ENCODE measurements around the gene UBAC2. TPM values are rescaled to one million over a fixed set of nuclear protein-coding genes. Genes with fewer than 3 reads are reported as not detected.
"Not testable (repeated sequence)": the region's sequence is repeated elsewhere in the genome, so short reads cannot be mapped to it uniquely, and the experiment has no call there.

Gene UBAC2
- total and polyA plus RNA-seq, 2 experiments from 2014 or later: 78.2 to 83.1 TPM

DNA sequence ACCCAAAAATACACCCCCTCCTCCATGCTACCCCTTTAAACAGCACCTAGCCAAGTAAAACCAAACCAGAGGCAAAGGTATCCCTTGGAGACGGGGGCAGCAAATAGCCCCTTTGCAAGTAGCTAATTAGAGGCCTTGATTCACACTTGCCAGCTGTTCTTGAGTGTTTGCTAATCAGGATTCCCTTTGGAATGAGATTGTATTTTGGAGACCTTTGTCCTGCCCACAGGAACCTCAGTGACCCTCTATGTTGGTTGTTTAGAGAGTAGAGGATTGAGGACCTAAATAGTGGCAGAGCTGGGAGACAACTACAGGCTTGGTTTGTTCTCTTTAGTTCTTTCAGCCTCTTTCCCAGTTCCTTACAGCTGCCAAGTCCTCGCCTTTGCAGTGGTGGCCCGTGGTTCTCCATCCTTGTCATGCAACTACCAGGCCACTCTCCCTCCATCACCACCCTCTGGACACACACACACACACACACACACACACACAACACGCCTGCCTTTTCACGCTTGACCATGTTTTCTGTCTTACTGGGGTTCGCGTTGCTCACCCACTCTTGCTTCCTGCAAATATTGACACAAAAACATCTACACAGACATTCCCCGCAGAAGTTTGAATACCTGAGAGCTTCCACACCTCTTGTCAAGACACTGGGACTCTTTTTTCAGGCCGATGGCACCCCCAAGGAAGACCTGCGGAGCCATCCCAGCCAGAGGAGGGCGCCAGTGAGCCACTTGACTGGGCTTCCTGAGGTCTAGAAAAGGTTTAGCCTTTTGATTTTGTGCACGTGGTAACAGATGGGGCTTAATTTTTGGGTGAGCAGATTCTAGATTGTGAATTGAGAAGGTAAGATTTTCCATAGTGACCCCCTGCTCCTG lies 186.5 kb downstream of the UBAC2 start:
- no peak for DNase-seq (ENCODE audit: low spot score)

DNA sequence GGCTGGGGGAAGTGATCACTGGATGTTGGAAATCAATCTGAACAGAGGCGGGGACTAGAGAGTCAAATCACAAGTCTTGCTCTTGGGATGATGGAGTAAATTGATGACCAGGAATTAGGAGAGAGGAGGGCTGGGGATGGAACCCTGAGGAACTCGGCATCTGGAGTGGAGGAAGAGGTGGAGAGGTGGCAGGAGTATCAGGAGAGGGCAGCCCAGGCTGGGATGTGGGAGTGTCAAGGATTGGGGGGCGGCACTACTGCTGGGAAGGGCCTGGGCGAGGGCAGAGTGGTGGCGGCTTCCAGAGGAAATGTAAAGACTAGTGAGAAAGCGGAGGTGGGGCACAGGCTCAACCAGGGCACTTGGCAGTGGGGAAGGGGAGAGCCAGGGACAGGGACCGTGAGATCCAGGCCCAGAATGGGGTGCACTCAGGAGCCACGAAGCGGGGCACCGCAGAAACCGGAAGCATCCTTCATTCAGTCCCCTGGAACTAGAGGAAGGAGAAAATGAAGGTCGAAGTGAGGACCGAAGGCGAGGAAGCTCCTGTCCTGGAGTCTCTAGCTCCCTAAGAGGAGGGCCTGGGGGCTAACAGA lies 187.8 kb downstream of the UBAC2 start:
- no peaks in the 10 kb centered on the region for H3K27me3 ChIP-seq
- TF ChIP-seq, protein P1, sequence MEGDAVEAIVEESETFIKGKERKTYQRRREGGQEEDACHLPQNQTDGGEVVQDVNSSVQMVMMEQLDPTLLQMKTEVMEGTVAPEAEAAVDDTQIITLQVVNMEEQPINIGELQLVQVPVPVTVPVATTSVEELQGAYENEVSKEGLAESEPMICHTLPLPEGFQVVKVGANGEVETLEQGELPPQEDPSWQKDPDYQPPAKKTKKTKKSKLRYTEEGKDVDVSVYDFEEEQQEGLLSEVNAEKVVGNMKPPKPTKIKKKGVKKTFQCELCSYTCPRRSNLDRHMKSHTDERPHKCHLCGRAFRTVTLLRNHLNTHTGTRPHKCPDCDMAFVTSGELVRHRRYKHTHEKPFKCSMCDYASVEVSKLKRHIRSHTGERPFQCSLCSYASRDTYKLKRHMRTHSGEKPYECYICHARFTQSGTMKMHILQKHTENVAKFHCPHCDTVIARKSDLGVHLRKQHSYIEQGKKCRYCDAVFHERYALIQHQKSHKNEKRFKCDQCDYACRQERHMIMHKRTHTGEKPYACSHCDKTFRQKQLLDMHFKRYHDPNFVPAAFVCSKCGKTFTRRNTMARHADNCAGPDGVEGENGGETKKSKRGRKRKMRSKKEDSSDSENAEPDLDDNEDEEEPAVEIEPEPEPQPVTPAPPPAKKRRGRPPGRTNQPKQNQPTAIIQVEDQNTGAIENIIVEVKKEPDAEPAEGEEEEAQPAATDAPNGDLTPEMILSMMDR (IDR thresholded peaks at IDR 0.05; ENCODE audit: poor library complexity): no peak
- no peak for TF ChIP-seq EZH2 (IDR thresholded peaks at IDR 0.05; ENCODE audit: borderline replicate concordance)
- DNase-seq (ENCODE audit: low spot score): no peak
- H3K9me3 ChIP-seq (ENCODE audit: low read depth): no peaks in the 10 kb centered on the region
- H3K4me3 ChIP-seq: no peak overlapping the region
- H3K36me3 ChIP-seq (replicated peaks; ENCODE audit: insufficient read depth, low read depth): no peaks in the 10 kb centered on the region
- no peaks in the 10 kb centered on the region for H3K79me2 ChIP-seq
- no peak overlapping the region for H3K27ac ChIP-seq
- no peaks in the 10 kb centered on the region for H3K4me1 ChIP-seq (ENCODE audit: insufficient read depth)
- no peaks in the 10 kb centered on the region for H3K9me2 ChIP-seq (replicated peaks; ENCODE audit: insufficient read depth)
- 97% methylated on average over 14 of the region's 14 CpGs for WGBS (ENCODE audit: low lambda C conversion rate, missing lambda C conversion rate)
- H3K4me2 ChIP-seq: no peak overlapping the region
- no peaks in the 10 kb centered on the region for H4K20me1 ChIP-seq (ENCODE audit: insufficient read depth, poor library complexity, severe bottlenecking)
- no peak overlapping the region for H2AFZ ChIP-seq

More for the DNA sequence above, 186.5 kb downstream of the UBAC2 start:
- Histone ChIP-seq H3K36me3 (replicated peaks; ENCODE audit: insufficient read depth, low read depth) (no peaks in the 10 kb centered on the region), H3K4me3 (no peak overlapping the region), H3K4me2 (no peak overlapping the region), H3K79me2 (no peaks in the 10 kb centered on the region), H2AFZ (no peak overlapping the region), H3K9me2 (replicated peaks; ENCODE audit: insufficient read depth) (no peaks in the 10 kb centered on the region), H3K4me1 (ENCODE audit: insufficient read depth) (no peaks in the 10 kb centered on the region), H3K27ac (no peak overlapping the region), H4K20me1 (ENCODE audit: insufficient read depth, poor library complexity, severe bottlenecking) (no peaks in the 10 kb centered on the region), H3K27me3 (no peaks in the 10 kb centered on the region), H3K9me3 (ENCODE audit: low read depth) (no peaks in the 10 kb centered on the region)
- 72% methylated on average over 12 of the region's 12 CpGs for WGBS (ENCODE audit: low lambda C conversion rate, missing lambda C conversion rate)
- TF ChIP-seq EZH2 (IDR thresholded peaks at IDR 0.05; ENCODE audit: borderline replicate concordance): no peak
- TF ChIP-seq, protein P1 (IDR thresholded peaks at IDR 0.05; ENCODE audit: poor library complexity): peak; percentile 38

DNA sequence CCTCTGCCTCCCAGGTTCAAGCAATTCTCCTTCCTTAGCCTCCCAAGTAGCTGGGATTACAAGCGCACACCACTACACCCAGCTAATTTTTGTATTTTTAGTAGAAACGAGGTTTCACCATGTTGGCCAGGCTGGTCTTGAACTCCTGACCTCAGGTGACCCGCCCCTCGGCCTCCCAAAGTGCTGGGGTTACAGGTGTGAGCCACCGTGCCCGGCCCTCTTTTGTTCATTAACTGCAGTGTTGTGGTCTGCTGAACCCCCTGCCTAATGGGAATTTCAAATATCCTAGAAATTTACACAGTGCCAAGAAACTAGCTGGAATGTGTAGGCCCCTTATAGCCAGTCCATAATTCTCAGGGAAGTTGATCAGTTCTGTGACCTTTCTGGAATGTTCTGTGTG lies 188.4 kb downstream of the UBAC2 start:
- H3K4me3 ChIP-seq; H3K9me3 ChIP-seq (ENCODE audit: low read depth); H3K27ac ChIP-seq; H3K27me3 ChIP-seq; DNase-seq (ENCODE audit: low spot score); H3K9me2 ChIP-seq (replicated peaks; ENCODE audit: insufficient read depth); H3K4me1 ChIP-seq (ENCODE audit: insufficient read depth); H3K79me2 ChIP-seq; H2AFZ ChIP-seq; H4K20me1 ChIP-seq (ENCODE audit: insufficient read depth, poor library complexity, severe bottlenecking); H3K4me2 ChIP-seq; H3K36me3 ChIP-seq (replicated peaks; ENCODE audit: insufficient read depth, low read depth): not testable (repeated sequence)
- 96% methylated on average over 6 of the region's 6 CpGs for WGBS (ENCODE audit: low lambda C conversion rate, missing lambda C conversion rate)

DNA sequence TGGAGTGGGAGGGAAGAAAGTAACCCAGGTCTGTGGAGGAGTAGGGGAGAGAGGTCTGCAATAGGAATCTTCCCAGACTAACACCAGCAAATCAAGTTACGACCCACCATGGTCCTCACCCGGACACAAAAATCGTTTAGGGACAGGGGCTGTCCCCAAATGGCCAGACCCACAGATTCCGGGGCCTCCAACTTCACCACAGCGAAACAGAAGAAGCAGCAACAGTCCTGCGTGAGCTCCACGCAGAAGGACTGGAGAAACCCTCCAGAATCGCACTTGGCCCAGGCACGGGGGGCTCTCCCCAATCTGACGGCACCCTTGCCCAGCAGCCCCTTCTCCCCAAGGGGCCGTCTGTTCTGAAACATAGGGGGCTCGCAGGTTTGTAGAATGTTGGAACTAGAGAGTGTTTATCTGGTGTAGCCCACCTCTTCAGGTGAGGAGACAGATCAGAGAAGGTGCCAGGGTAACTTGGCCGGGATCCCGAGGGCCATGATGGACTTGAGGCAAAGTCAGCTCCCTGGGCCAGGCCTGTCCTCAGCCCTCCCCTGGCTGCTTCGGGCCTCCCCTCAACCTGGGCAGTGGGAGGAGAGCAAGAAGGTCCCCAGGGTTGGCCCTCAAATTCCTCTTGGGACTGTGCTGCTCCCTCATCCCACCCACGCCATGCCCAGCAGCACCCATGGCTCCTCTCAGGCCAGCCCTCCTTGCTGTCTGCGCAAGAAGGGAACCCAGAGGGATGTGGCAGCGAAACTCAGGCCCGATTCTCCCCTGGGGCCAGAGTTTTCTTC lies 189.1 kb downstream of the UBAC2 start:
- no peaks in the 10 kb centered on the region for H3K36me3 ChIP-seq (replicated peaks; ENCODE audit: insufficient read depth, low read depth)
- WGBS (ENCODE audit: low lambda C conversion rate, missing lambda C conversion rate): 98% methylated on average over 19 of the region's 19 CpGs

More for the DNA sequence above, 189.1 kb downstream of the UBAC2 start:
- Histone ChIP-seq H3K4me1 (ENCODE audit: insufficient read depth) (no peaks in the 10 kb centered on the region), H3K27ac (no peak overlapping the region), H3K9me2 (replicated peaks; ENCODE audit: insufficient read depth) (no peaks in the 10 kb centered on the region), H2AFZ (no peak overlapping the region), H3K4me2 (no peak overlapping the region), H4K20me1 (ENCODE audit: insufficient read depth, poor library complexity, severe bottlenecking) (no peaks in the 10 kb centered on the region), H3K9me3 (ENCODE audit: low read depth) (no peaks in the 10 kb centered on the region), H3K79me2 (no peaks in the 10 kb centered on the region), H3K4me3 (no peak overlapping the region), H3K27me3 (no peaks in the 10 kb centered on the region)
- TF ChIP-seq EZH2phosphoT487 (IDR thresholded peaks at IDR 0.05; ENCODE audit: low read depth, severe bottlenecking, unreplicated experiment) (no peak), EZH2 (IDR thresholded peaks at IDR 0.05; ENCODE audit: borderline replicate concordance) (no peak)
- TF ChIP-seq, protein P1 (IDR thresholded peaks at IDR 0.05; ENCODE audit: poor library complexity): no peak
- DNase-seq (ENCODE audit: low spot score): no peak

Data from hepatocyte (in vitro differentiated cells).